Breast epithelium (tissue), 3 donors: ENCODE results near the gene CDS1.

Source experiments
- CTCF ChIP-seq, 3 donors: fragments of 450-650 bp; IDR thresholded peaks; one replicate each; pipeline ENCODE4 v1.5.1; 2016 to 2017; ENCODE audit warnings: antibody characterized with exemption in 3 of 3, mild to moderate bottlenecking in 3 of 3, moderate library complexity in 3 of 3
- POLR2A ChIP-seq: fragments of 450-650 bp; IDR thresholded peaks from one replicate; pipeline ENCODE4 v1.6.1; 2016; ENCODE audit warnings: antibody characterized with exemption, mild to moderate bottlenecking, moderate library complexity

GRCh38 chr4:84573385-84574068 lies 9.4 kb upstream of the CDS1 start:
- TF ChIP-seq POLR2A (no peak), CTCF (IDR thresholded peaks at IDR 0.05) (no peak)
